Measurements from ENCODE around the gene ETV6.

ETV6 gene

DNA sequence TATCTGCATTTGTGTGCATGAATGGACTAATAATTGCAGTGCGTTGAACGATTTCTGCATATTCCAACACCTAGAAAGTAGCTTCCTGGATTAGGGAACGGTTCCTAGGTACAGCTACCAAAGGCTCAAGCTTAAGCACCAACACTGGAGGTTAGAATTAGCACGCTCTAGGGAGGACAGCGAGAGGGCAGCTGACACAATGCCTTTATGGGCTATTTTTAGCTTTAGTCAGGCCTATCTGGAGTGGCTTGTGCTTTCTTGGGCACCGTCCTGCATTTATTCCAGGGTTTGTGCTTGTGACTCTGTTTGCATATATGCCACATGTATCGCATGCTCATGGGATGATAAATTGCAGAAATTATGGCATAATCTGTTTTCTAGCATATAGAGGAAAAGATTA is 13.7 kb downstream of the ETV6 start:
- TF ChIP-seq, protein P1, sequence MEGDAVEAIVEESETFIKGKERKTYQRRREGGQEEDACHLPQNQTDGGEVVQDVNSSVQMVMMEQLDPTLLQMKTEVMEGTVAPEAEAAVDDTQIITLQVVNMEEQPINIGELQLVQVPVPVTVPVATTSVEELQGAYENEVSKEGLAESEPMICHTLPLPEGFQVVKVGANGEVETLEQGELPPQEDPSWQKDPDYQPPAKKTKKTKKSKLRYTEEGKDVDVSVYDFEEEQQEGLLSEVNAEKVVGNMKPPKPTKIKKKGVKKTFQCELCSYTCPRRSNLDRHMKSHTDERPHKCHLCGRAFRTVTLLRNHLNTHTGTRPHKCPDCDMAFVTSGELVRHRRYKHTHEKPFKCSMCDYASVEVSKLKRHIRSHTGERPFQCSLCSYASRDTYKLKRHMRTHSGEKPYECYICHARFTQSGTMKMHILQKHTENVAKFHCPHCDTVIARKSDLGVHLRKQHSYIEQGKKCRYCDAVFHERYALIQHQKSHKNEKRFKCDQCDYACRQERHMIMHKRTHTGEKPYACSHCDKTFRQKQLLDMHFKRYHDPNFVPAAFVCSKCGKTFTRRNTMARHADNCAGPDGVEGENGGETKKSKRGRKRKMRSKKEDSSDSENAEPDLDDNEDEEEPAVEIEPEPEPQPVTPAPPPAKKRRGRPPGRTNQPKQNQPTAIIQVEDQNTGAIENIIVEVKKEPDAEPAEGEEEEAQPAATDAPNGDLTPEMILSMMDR (IDR thresholded peaks at IDR 0.05): no peak

DNA sequence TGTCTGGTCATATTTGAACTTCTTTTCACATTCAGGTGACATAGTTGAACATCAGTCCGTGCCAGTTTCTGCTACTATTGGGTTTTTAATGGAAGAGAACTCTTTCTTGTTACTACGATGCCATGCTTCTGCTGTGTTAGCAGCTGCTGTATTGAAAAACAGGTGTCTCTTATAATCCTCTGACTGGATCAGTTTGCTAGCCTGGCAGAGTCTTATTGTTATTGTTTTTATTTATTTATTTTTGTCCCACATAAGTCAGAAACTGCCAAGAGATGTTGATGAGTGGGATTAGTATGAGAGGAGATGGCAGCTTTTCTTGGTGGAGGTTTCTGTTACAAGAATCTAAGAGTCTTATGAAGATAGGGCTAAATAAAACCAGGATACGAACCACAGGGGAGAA is 14.6 kb downstream of the ETV6 start:
- TF ChIP-seq, protein P1 (IDR thresholded peaks at IDR 0.05): no peak

DNA sequence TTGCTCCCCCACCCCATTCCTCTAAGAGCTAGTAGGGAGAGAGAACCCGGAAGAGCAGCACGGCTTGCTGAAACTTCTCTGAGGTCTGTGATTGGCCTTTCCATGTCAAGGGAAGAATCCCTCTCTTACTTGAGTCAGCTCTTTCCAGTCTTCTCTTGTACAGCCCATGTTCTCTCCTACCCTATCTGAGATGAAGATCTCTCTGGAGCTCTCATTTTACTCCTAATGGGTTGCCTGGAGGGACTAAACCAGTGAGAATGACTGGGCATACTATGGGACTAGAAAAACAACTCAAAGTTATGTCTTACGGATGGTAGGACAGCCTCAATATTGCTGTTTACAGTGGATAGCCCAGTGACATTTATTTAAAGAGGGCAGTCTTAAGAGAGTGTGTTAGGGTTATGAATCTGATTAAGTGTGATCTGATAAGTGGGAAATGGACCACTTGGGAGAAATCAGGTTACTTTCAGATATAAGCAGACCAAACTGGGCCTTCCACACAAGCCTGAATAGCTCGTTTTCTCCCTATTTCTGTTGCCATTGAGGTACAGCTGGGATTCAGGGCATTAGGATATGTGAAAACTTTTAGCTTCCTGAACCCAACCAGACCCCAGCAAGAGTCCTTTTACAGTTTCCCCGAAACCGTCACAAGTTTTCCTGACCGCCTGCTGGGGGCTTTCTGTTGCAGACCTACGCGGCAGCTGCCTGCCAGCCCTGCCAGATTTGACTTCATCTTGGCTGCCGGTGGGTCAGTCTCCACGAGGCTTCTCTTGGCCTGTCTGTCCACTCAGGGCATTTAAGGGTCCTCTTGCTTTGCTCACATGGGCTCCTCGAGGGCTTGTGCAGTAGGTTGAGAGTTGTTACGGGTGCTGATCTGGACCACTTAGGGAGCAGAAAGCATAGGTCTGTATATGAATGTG is 16.9 kb downstream of the ETV6 start:
- TF ChIP-seq, protein P1 (IDR thresholded peaks at IDR 0.05): no peak

DNA sequence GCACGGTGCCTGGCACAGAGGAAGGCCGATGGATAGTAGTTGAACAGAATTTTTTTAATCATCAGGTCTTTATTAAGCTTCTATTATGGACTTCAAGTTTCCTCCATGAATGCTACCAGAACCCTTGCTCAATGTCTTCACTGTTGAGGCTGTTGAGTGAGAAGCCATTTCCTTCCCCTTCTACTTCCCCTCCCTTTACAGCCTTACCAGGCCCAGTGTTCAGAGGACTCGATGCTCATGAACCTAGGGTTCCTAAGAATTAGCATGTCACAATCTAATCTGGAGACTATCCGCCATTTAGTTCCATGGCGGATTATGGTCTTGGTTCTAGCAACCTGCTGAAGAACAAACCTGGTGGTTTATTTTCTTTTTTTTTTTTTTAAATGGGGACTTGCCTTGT is 17.7 kb downstream of the ETV6 start:
- TF ChIP-seq, protein P1 (IDR thresholded peaks at IDR 0.05): no peak

DNA sequence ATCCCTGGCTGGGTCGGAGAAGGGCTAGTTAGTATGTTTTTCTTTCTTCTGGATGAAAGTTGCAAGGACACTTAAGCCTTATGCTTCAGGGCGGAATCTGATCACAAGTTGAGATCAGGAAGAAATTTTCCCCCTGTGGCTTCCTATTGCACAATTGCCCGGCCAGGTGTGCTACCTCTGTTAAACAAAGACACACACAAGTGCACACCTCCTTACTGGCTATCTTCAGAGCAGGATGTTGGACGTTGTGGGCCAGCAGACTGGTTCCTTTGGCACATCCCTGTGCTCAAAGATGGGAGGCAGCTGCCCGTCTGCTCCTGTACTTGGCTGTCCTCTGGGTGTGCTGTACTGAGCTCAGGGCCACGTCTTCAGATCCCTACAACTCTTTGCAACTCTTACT is 19.1 kb downstream of the ETV6 start:
- TF ChIP-seq, protein P1 (IDR thresholded peaks at IDR 0.05): no peak

DNA sequence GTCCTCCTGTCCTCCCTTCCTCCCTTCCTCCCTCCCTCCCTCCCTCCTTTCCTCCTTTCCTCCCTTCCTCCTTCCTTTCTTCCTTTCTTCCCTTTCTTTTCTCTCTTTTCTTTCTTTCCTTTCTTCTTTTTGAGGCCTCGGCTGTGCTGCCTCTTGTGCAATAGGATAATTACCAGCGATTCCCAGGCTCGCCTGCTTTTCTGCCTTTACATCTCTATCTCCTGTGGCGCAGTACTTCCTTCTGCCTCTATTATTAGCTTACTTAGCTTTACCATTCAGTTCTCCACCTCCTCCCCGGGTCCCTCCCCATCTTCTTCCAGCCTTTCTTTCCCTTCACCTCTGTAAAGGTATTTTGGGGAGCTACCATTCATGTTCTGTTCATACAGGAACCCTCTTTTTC is 19.9 kb downstream of the ETV6 start:
- TF ChIP-seq, protein P1 (IDR thresholded peaks at IDR 0.05): no peak

DNA sequence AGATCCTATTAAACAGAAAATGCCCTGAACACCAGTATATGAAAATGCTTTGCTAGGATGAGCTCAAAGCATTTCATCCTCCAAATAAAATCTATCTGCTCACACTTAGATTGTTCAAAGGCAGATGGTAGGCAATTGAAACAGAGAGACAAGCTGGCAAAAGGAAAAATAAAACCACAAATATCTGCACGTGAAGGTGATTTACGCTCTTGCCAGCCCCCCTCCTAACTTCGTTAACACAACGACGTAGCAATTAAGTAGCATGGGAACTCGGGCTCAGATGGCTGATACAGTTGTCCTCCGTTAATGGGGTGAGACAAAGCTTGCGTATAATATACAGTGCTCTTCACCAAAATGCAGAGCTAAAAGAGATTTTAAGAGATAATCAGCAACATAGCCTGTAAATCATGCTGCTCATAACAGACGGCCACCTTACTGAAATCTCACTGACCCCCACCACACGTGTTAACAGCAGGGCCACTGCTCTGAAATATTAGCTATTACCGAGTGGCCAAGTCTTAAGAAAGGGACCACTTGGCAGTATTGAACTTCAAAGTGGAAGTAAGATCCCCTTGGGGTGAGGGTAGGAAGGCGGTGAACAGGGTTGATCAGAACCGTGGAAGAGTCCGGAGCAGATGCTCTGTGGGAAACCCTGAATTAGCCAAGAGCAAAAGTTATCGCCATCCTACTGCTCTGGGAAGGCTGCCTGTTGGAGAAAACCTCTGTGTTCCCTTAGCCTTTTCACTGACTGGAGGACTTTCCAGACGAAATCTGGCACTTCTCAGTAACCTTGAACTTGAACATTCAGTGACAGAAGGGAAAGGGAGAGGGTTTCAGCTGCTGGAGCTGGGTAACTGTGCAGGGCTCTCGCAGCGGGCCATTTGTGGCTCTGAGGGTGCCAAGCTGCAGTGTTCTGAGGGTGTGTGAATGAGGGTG is 23.1 kb downstream of the ETV6 start:
- TF ChIP-seq, protein P1 (IDR thresholded peaks at IDR 0.05): no peak
